CD4-positive, alpha-beta memory T cell (primary cell): ENCODE data around the gene UBE2I. TPM values are rescaled to one million over a fixed set of nuclear protein-coding genes. Genes with fewer than 3 reads are reported as not detected.

Experiments
- CTCF ChIA-PET: fragments of 350-600 bp; sonication (Branson Sonifier 250); formaldehyde crosslinking; loops from one replicate; lab custom pipeline; 2021; ENCODE audit warnings: inconsistent platforms; ENCODE audit not compliant: partially characterized antibody; lab: Charles Lee
- POLR2A ChIA-PET: fragments of 350-600 bp; sonication (Branson Sonifier 250); formaldehyde crosslinking; loops from one replicate; lab custom pipeline; 2021; ENCODE audit not compliant: partially characterized antibody; lab: Charles Lee
- DNase-seq, 5 donors: peaks; one replicate each; pipeline versions ENCODE4 v3.0.0 to v3.0.0-alpha.2; 2020 to 2022; ENCODE audit warnings: mixed read lengths in 1 of 5
- H3K27ac ChIP-seq: one replicate; pipeline ENCODE4 v1.7.0; 2013; ENCODE audit warnings: low read depth, low read length
- H3K27me3 ChIP-seq: 2 replicates; pipeline ENCODE4 v1.7.0; 2013; ENCODE audit warnings: mild to moderate bottlenecking, low read length, moderate library complexity; ENCODE audit not compliant: insufficient read depth
- H3K36me3 ChIP-seq: 2 replicates; pipeline ENCODE4 v1.7.0; 2013; ENCODE audit warnings: mild to moderate bottlenecking, low read length, moderate library complexity; ENCODE audit not compliant: insufficient read depth
- H3K4me1 ChIP-seq: 2 replicates; pipeline ENCODE4 v1.7.0; 2013; ENCODE audit warnings: mild to moderate bottlenecking, low read length, moderate library complexity; ENCODE audit not compliant: insufficient read depth
- H3K4me3 ChIP-seq, 2 donors: one replicate each; pipeline ENCODE4 v1.7.0; 2013; ENCODE audit warnings: low read length in 2 of 2, mild to moderate bottlenecking in 1 of 2
- H3K9me3 ChIP-seq, 2 donors: one replicate each; pipeline ENCODE4 v1.7.0; 2013; ENCODE audit warnings: low read length in 2 of 2, control low read depth in 1 of 2; ENCODE audit not compliant: control insufficient read depth in 1 of 2
- H3K27ac Mint-ChIP-seq, 7 donors: one replicate each; pipeline ENCODE4 v1.8.0; 2020 to 2021; ENCODE audit warnings: mixed read lengths in 7 of 7, mild to moderate bottlenecking in 6 of 7, inconsistent platforms in 3 of 7, moderate library complexity in 3 of 7
- H3K27me3 Mint-ChIP-seq, 2 donors: one replicate each; pipeline ENCODE4 v1.8.0; 2020 to 2021; ENCODE audit warnings: mixed read lengths in 2 of 2
- H3K36me3 Mint-ChIP-seq, 2 donors: one replicate each; pipeline ENCODE4 v1.8.0; 2020 to 2021; ENCODE audit warnings: mixed read lengths in 2 of 2, inconsistent platforms in 1 of 2, mild to moderate bottlenecking in 1 of 2
- H3K4me1 Mint-ChIP-seq, 4 donors: one replicate each; pipeline ENCODE4 v1.8.0; 2020 to 2021; ENCODE audit warnings: mixed read lengths in 4 of 4, mild to moderate bottlenecking in 1 of 4
- H3K4me3 Mint-ChIP-seq, 8 donors: one replicate each; pipeline ENCODE4 v1.8.0; 2020 to 2021; ENCODE audit warnings: mixed read lengths in 8 of 8, mild to moderate bottlenecking in 7 of 8, moderate library complexity in 6 of 8, inconsistent platforms in 3 of 8
- H3K9me3 Mint-ChIP-seq, 8 donors: one replicate each; pipeline ENCODE4 v1.8.0; 2020 to 2021; ENCODE audit warnings: mixed read lengths in 8 of 8, mild to moderate bottlenecking in 5 of 8, inconsistent platforms in 3 of 8, moderate library complexity in 1 of 8
- intact Hi-C: fragments of 100-400 bp; cut with micrococcal nuclease; formaldehyde crosslinking; loops from one replicate; pipeline ENCODE4 v1.15.1; 2023
- polyA plus RNA-seq, 2 donors: library from polyadenylated mRNA; unstranded; fragments of 300-500 nt; fragmentation: Illumina TruSeq; gene quantifications; one replicate each; pipeline ENCODE4 v1.2.3, GENCODE V29; 2021
- total RNA-seq, 2 experiments: library from RNA; stranded (reverse); gene quantifications; one replicate each; pipeline ENCODE4 v1.2.3, GENCODE V29; 2021

The UBE2I gene
- total and polyA plus RNA-seq, 4 experiments from 2014 or later, result 100 to 177 (median 138) TPM

GRCh38 chr16:1283996-1284616, 25.3 kb upstream of the UBE2I start:
- ChIA-PET CTCF (no interaction called here), POLR2A (no interaction called here)
- Mint-ChIP-seq H3K36me3 (no peaks in the 10 kb centered on the region), H3K27ac (no peak overlapping the region), H3K27me3 (peaks cover 9 to 13% of the 10 kb centered on the region in 2 donors), H3K4me1 (peaks cover 0 to under 1% (median 0%) of the 10 kb centered on the region in 4 donors), H3K4me3 (no peak overlapping the region), H3K9me3 (no peaks in the 10 kb centered on the region)
- H3K36me3 ChIP-seq, result no peaks in the 10 kb centered on the region
- intact Hi-C loops, result no loop called here
- H3K4me1 ChIP-seq, result no peaks in the 10 kb centered on the region
- no peaks in the 10 kb centered on the region for H3K9me3 ChIP-seq
- H3K4me3 ChIP-seq, result no peak overlapping the region
- no peaks in the 10 kb centered on the region for H3K27me3 ChIP-seq
- no peak overlapping the region for H3K27ac ChIP-seq
- no peak for DNase-seq

GRCh38 chr16:1285669-1286512, 23.5 kb upstream of the UBE2I start:
- Mint-ChIP-seq H3K27ac (no peak overlapping the region), H3K4me3 (no peak overlapping the region), H3K36me3 (no peaks in the 10 kb centered on the region), H3K9me3 (no peaks in the 10 kb centered on the region), H3K4me1 (peaks cover 0 to 1% (median 0%) of the 10 kb centered on the region in 4 donors), H3K27me3 (peaks cover 14 to 18% of the 10 kb centered on the region in 2 donors)
- ChIA-PET POLR2A (no interaction called here), CTCF (no interaction called here)
- Histone ChIP-seq H3K27me3 (peaks cover 10% of the 10 kb centered on the region), H3K9me3 (no peaks in the 10 kb centered on the region), H3K36me3 (no peaks in the 10 kb centered on the region), H3K4me3 (no peak overlapping the region), H3K4me1 (no peaks in the 10 kb centered on the region), H3K27ac (no peak overlapping the region)
- intact Hi-C loops, result no loop called here
- DNase-seq, result no peak

- H3K27me3 Mint-ChIP-seq, result peaks cover 19 to 22% of the 10 kb centered on the region in 2 donors
- CTCF ChIA-PET, result no interaction called here
- H3K4me1 Mint-ChIP-seq, result peaks cover 0 to 1% (median 0%) of the 10 kb centered on the region in 4 donors
These were observed 22.8 kb upstream of the UBE2I start for GRCh38 chr16:1286513-1287094.

GRCh38 chr16:1287982-1288670, 21.3 kb upstream of the UBE2I start:
- POLR2A ChIA-PET, result no interaction called here
- H3K36me3 Mint-ChIP-seq, result no peaks in the 10 kb centered on the region

More at GRCh38 chr16:1286513-1287094, 22.8 kb upstream of the UBE2I start:
- no peak overlapping the region for H3K27ac ChIP-seq
- Mint-ChIP-seq H3K9me3 (no peaks in the 10 kb centered on the region), H3K27ac (no peak overlapping the region), H3K4me3 (no peak overlapping the region), H3K36me3 (no peaks in the 10 kb centered on the region)
- intact Hi-C loops, result no loop called here
- no peaks in the 10 kb centered on the region for H3K36me3 ChIP-seq
- peaks cover 10% of the 10 kb centered on the region for H3K27me3 ChIP-seq
- no peaks in the 10 kb centered on the region for H3K4me1 ChIP-seq
- POLR2A ChIA-PET, result no interaction called here
- H3K9me3 ChIP-seq, result no peaks in the 10 kb centered on the region
- H3K4me3 ChIP-seq, result no peak overlapping the region
- DNase-seq, result no peak

GRCh38 chr16:1288813-1289476, 20.5 kb upstream of the UBE2I start:
- Histone ChIP-seq H3K27ac (no peak overlapping the region), H3K27me3 (peaks cover 14% of the 10 kb centered on the region), H3K4me3 (no peak overlapping the region), H3K36me3 (no peaks in the 10 kb centered on the region), H3K4me1 (no peaks in the 10 kb centered on the region), H3K9me3 (no peaks in the 10 kb centered on the region)
- Mint-ChIP-seq H3K36me3 (no peaks in the 10 kb centered on the region), H3K4me3 (no peak overlapping the region), H3K27me3 (peaks cover 29 to 32% of the 10 kb centered on the region in 2 donors), H3K27ac (no peak overlapping the region), H3K9me3 (no peaks in the 10 kb centered on the region), H3K4me1 (peaks cover 0 to 1% (median 0%) of the 10 kb centered on the region in 4 donors)
- ChIA-PET CTCF (no interaction called here), POLR2A (no interaction called here)
- DNase-seq, result no peak
- intact Hi-C loops, result no loop called here

More at GRCh38 chr16:1287982-1288670, 21.3 kb upstream of the UBE2I start:
- no peak overlapping the region for H3K4me3 Mint-ChIP-seq
- peaks cover 0 to 1% (median 0%) of the 10 kb centered on the region in 4 donors for H3K4me1 Mint-ChIP-seq
- intact Hi-C loops, result no loop called here
- Histone ChIP-seq H3K4me1 (no peaks in the 10 kb centered on the region), H3K27ac (no peak overlapping the region), H3K36me3 (no peaks in the 10 kb centered on the region), H3K27me3 (peaks cover 11% of the 10 kb centered on the region), H3K9me3 (no peaks in the 10 kb centered on the region), H3K4me3 (no peak overlapping the region)
- CTCF ChIA-PET, result no interaction called here
- H3K27ac Mint-ChIP-seq, result no peak overlapping the region
- H3K9me3 Mint-ChIP-seq, result no peaks in the 10 kb centered on the region
- no peak for DNase-seq
- peaks cover 25 to 26% of the 10 kb centered on the region in 2 donors for H3K27me3 Mint-ChIP-seq

GRCh38 chr16:1289477-1289866, 20.0 kb upstream of the UBE2I start:
- peaks cover 0 to 1% (median 0%) of the 10 kb centered on the region in 4 donors for H3K4me1 Mint-ChIP-seq
- Histone ChIP-seq H3K9me3 (no peaks in the 10 kb centered on the region), H3K4me3 (no peak overlapping the region), H3K27ac (no peak overlapping the region), H3K27me3 (peaks cover 14% of the 10 kb centered on the region), H3K36me3 (no peaks in the 10 kb centered on the region), H3K4me1 (no peaks in the 10 kb centered on the region)
- intact Hi-C loops, result no loop called here
- H3K27ac Mint-ChIP-seq, result no peak overlapping the region
- CTCF ChIA-PET, result no interaction called here
- H3K27me3 Mint-ChIP-seq, result peaks cover 29 to 35% of the 10 kb centered on the region in 2 donors
- no peaks in the 10 kb centered on the region for H3K36me3 Mint-ChIP-seq
- H3K9me3 Mint-ChIP-seq, result no peaks in the 10 kb centered on the region
- DNase-seq, result no peak
- POLR2A ChIA-PET, result no interaction called here
- H3K4me3 Mint-ChIP-seq, result no peak overlapping the region
